MM.1S (cell line): ENCODE results near the gene CA12.

ENCODE experiments used
- CTCF ChIP-seq: fragments of 300-600 bp; sonication (generic); IDR thresholded peaks from 2 replicates; pipeline ENCODE4 v1.5.1; 2016; ENCODE audit warnings: antibody characterized with exemption, low read length, mixed read lengths
- EZH2 ChIP-seq: fragments of 300-600 bp; sonication (generic); optimal IDR thresholded peaks from 2 replicates; pipeline ENCODE3; 2017; ENCODE audit warnings: low read depth, mild to moderate bottlenecking, antibody characterized with exemption, low read length, mixed read lengths
- EZH2phosphoT487 ChIP-seq: fragments of 300-600 bp; sonication (generic); IDR thresholded peaks from 2 replicates; pipeline ENCODE4 v1.6.1; 2018; ENCODE audit warnings: antibody characterized with exemption, low read length

GRCh38 chr15:63312286-63312685, 69.4 kb downstream of the CA12 start:
- no peak for TF ChIP-seq EZH2
- TF ChIP-seq CTCF = no peak
- TF ChIP-seq EZH2phosphoT487 = no peak
